GM12891 (cell line): ENCODE data around the gene ZNF316.
"Not testable (repeated sequence)": the region's sequence is repeated elsewhere in the genome, so short reads cannot be mapped to it uniquely, and the experiment has no call there.

ENCODE experiments used
- DNase-seq: peaks from one replicate; pipeline ENCODE4 v3.0.0; 2011; ENCODE audit warnings: low spot score; ENCODE audit not compliant: insufficient read length
- FAIRE-seq: peaks from 2 replicates; lab custom pipeline; 2011; peaks lifted over from hg19 to GRCh38; lab: Jason Lieb, UNC
- PAX5 ChIP-seq: IDR thresholded peaks from 2 replicates; pipeline ENCODE4 v1.6.1; 2011; ENCODE audit warnings: low read length, moderate library complexity, mild to moderate bottlenecking; ENCODE audit not compliant: insufficient read depth, severe bottlenecking
- POLR2A ChIP-seq: IDR thresholded peaks from 2 replicates; pipeline ENCODE4 v1.6.1; 2011; ENCODE audit warnings: low read depth, low read length, control low read depth
- POLR2AphosphoS5 ChIP-seq: IDR thresholded peaks from 2 replicates; pipeline ENCODE4 v1.6.1; 2011; ENCODE audit warnings: low read depth, low read length, control low read depth
- POU2F2 ChIP-seq: IDR thresholded peaks from 2 replicates; pipeline ENCODE4 v1.6.1; 2011; ENCODE audit warnings: low read depth, mild to moderate bottlenecking, control low read depth, low read length, moderate library complexity
- SPI1 ChIP-seq: IDR thresholded peaks from 2 replicates; pipeline ENCODE4 v1.6.1; 2011; ENCODE audit warnings: low read depth, low read length, control low read depth
- TAF1 ChIP-seq: IDR thresholded peaks from 2 replicates; pipeline ENCODE4 v1.6.1; 2011; ENCODE audit warnings: low read depth, low read length, control low read depth

ZNF316 gene

DNA sequence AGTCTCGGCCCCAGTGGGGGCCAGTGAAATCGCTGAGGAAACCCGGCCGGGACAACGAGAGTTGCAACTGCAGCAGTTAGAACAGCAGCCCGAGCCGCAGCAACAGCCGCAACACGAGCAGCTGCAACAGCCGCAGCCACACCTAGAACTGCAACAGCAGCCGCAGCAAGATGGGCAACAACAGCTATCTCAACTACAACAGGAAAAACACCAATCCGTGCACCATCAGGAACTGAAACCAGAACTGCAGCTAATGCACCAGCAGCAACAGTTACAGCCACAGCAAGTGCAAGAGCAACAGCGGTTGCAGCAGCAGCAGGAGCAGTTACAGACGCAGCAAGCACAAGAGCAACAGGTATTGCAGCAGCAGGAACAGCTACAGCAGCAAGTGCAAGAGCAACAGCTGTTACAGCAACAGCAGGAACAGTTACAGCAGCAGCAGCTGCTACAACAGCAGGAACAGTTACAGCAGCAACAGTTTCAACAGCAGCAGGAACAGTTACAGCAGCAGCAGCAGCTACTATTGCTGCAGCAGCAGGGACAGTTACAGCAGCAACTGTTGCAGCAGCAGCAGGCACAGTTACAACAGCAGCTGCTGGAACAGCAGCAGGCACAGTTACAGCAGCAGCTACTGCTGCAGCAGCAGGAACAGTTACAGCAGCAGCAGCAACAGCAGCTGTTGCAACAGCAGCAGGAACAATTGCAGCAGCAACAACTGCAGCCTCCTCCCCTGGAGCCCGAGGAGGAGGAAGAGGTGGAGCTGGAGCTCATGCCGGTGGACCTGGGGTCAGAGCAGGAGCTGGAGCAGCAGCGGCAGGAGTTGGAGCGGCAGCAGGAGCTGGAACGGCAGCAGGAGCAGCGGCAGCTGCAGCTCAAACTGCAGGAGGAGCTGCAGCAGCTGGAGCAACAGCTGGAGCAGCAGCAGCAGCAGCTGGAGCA is 15.7 kb upstream of the ZNF316 start:
- DNase-seq (no peak), FAIRE-seq (peak; percentile 89)
- TF ChIP-seq SPI1 = peak; percentile 78
- TF ChIP-seq PAX5 = no peak

DNA sequence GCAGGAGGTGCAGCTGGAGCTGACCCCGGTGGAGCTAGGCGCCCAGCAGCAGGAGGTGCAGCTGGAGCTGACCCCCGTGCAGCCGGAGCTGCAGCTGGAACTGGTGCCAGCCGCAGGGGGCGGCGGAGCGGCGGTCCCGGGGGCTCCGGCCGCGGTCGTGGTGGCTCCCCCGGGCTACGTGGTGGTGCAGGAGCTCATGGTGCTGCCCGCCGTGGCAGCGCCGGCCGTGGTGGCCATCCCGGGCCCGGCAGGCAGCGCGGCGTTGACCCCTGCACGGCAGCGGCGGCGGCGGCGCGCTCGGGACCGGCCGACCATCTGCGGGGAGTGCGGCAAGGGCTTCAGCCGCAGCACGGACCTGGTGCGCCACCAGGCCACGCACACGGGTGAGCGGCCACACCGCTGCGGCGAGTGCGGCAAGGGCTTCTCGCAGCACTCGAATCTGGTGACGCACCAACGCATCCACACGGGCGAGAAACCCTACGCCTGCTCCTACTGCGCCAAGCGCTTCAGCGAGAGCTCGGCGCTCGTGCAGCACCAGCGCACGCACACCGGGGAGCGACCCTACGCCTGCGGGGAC is 14.9 kb upstream of the ZNF316 start:
- FAIRE-seq (no peak), DNase-seq (no peak)
- TF ChIP-seq POLR2A (no peak), TAF1 (no peak), SPI1 (no peak), POU2F2 (no peak), POLR2AphosphoS5 (no peak), PAX5 (no peak)

DNA sequence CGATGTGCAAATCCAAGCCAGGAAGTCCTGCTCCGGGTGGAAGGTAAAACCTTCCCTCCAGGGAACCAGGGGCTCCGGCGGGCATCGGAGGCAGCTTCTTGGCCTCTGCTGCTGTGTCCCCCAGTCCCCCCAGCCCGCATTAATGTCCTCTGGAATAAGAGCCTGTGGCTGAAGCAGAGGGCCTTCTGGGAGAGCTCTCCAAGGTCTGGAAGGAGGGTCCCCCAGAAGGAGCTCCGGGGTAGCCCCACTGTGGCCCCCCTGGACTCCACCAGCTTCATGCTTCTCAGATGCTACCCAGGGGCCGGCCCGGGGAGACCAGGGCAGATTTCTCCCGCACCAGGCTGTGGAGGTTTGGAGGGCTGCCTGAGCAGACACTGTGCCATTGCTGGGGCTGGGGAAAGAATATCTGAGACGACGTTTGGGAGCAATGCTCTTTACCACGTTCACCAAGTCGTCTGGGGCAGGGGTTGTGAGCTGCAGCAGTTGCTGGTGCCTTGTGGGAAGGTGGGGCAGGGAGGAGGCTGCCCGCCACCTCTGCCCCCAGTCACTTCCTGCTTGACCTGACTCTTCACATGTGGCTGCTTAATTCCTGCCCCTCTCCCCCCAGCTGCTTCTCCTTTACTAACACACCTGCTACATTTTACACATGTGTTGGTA is 13.4 kb upstream of the ZNF316 start:
- TF ChIP-seq POU2F2 = no peak
- FAIRE-seq (peak; percentile 40), DNase-seq (no peak)

DNA sequence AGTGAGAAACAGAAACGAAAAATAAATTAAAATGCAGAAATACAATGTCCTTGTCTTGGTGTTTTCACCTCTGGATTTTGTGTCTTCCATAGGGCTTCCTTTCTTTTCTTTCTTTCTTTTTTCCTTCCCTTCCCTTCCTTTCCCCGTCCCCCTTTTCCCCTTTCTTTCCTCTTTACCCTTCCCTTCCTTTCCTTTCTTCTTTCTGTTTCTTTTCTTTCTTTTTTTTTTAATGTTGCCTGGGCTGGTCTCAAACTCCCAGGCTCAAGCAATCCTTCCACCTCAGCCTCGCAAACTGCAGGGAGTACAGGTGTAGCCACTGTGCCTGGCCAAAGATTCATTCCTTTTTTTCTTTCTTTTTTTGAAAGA is 12.9 kb upstream of the ZNF316 start:
- no peak for TF ChIP-seq POLR2A
- TF ChIP-seq POLR2AphosphoS5 = no peak
- TF ChIP-seq SPI1 = no peak
- TF ChIP-seq POU2F2 = no peak
- no peak for TF ChIP-seq TAF1
- TF ChIP-seq PAX5 = no peak
- FAIRE-seq (no peak), DNase-seq (no peak)

DNA sequence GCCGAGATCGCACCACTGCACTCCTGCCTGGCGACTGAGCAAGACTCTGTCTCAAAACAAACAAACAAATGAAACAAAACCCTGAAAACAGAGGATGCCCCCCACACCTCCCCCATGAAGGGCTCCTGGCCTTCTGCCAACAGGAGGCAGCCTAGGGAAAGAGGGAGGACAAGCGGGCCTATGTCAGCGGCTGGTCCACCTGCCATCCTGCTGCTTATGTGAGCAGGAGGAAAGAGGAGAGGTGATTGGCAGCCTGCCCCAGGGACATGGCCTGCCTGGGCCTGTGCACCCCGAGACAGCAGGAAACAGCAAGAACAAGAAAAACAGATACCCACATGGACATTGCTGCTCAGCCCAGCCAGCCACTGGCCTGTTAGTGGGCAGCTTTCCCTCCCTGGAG is 9.1 kb upstream of the ZNF316 start:
- FAIRE-seq (no peak), DNase-seq (no peak)
- TF ChIP-seq POLR2AphosphoS5 = no peak
- TF ChIP-seq POLR2A = no peak
- TF ChIP-seq PAX5 = no peak
- no peak for TF ChIP-seq SPI1
- no peak for TF ChIP-seq TAF1
- no peak for TF ChIP-seq POU2F2

DNA sequence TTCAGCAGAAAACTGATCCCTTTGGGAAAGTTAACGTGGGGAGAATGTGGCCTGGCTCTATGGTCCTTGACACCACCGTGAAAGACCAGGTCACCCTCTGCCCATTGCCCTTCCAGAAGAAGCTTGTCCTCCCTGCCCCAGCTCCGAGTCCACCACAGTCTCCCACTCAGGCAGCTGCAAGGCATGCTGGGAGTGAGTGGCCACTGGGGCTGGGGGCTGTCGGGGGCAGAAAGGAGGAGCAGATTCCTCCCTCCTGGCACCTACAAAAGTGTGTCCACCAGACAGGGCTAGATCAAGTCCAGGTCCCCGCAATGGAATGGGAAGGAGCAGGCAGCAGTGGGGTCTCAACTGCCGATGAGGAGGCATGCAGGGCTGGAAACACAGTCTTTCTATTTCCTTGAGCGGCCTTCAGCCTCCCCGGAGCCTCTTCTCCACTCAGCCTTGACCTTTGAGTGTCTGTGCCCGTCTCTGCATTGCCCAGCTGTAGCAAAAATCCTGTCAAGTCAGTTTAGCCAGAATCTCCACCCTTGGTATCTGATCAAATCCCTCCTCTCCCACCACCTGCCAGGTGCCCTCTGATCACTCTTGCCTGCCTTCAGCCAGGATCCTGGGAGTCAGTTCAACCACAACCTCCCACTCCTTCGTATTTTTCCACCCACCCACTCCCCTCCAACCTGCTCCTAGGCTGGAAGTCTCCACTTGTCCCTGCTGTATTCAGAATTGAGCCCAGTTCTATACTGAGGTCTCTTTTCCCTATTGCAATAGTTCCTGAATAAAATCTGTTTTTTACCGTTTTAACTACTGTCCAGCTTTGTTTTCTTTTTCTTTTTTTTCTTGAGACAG is 6.9 kb upstream of the ZNF316 start:
- DNase-seq (no peak), FAIRE-seq (no peak)
- TF ChIP-seq TAF1 (no peak), POU2F2 (no peak), POLR2A (no peak), POLR2AphosphoS5 (no peak), PAX5 (no peak), SPI1 (no peak)

DNA sequence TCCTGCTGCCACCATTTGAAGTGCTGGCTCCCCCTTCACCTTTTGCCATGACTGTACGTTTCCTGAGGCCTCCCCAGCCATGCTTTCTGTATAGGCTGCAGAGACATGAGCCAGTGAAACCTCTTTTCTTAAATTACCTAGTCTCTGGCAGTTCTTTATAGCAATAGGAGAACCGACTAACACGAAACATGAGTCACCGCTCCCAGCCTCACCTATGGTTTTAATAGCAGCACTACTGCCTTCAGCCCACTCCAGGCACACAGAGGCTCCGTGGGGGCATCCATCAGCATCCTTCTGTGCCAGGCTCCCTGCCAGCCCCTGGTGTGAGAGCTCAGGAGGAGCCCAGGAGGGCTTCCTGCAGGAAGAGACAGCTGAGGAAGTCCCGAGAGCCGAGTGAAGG is 5.5 kb upstream of the ZNF316 start:
- TF ChIP-seq POU2F2 (no peak), POLR2AphosphoS5 (no peak), SPI1 (no peak), TAF1 (no peak), POLR2A (no peak)
- FAIRE-seq = no peak
- DNase-seq = no peak

DNA sequence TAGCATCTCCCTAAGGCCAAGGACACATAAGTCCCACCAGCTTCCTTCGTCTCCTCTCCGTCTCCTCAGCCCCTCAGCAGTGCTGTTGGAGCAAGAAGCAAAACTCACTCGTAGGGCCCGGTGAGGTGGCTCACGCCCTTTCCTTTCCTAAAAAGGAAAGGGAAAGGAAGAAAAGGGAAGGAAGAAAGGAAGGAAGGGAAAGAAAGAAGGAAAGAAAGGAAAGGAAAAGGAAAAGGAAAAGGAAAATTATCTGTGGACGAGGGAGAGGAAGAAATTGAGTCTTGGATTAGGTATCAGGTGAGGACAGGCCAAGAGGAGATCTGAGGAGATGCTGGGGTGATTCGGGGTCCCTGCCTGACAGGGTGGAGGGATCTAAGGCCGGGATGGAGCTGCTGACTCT is 3.1 kb upstream of the ZNF316 start:
- DNase-seq (no peak), FAIRE-seq (no peak)
- TF ChIP-seq SPI1 = no peak
- TF ChIP-seq PAX5 = no peak
- TF ChIP-seq POU2F2 = no peak
- TF ChIP-seq POLR2A = no peak
- no peak for TF ChIP-seq TAF1
- no peak for TF ChIP-seq POLR2AphosphoS5

DNA sequence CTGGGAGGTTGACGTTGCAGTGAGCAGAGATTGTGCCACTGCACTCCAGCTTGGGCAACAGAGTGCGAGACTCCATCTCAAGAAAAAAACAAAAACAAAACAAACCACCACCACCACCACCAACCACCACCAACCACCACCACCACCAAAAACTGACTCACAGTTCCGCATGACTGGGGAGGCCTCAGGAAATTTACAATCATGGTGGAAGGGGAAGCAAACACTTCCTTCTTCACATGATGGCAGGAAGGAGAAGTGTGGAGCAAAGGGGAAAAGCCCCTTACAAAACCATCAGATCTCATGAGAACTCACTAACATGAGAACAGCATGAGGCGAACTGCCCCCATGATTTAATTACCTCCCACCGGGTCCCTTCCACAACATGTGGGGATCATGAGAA is 2.1 kb upstream of the ZNF316 start:
- not testable (repeated sequence) for DNase-seq, FAIRE-seq
